HL-60 (cell line): ENCODE results near the gene GLI3.

Source experiments
- DNase-seq, 2 experiments: peaks; one replicate each; pipeline ENCODE4 v3.0.0-alpha.2; 2010 to 2020; ENCODE audit warnings: low read depth in 1 of 2, low spot score in 1 of 2
- H3K27ac ChIP-seq: fragments of 250-450 bp; sonication (Bioruptor Pico); replicated peaks from 2 replicates; pipeline ENCODE4 v1.5.1; 2020; ENCODE audit warnings: mild to moderate bottlenecking, moderate library complexity
- H3K27me3 ChIP-seq: fragments of 250-450 bp; sonication (Bioruptor Pico); 2 replicates; pipeline ENCODE4 v1.5.1; 2021; ENCODE audit warnings: mild to moderate bottlenecking, moderate library complexity; ENCODE audit not compliant: insufficient read depth, poor library complexity, severe bottlenecking
- H3K4me3 ChIP-seq: replicated peaks from 2 replicates; pipeline ENCODE4 v1.5.1; 2011; ENCODE audit warnings: mild to moderate bottlenecking, control low read depth, low read length; ENCODE audit not compliant: insufficient read depth
- CTCF ChIP-seq: IDR thresholded peaks from one replicate; pipeline ENCODE4 v1.5.1; 2011; ENCODE audit warnings: low read length, control low read depth, inconsistent platforms; ENCODE audit not compliant: insufficient read depth
- GABPA ChIP-seq: IDR thresholded peaks from 2 replicates; pipeline ENCODE4 v1.6.1; 2012; ENCODE audit warnings: low read depth
- POLR2AphosphoS5 ChIP-seq: IDR thresholded peaks from 2 replicates; pipeline ENCODE4 v1.6.1; 2012; ENCODE audit warnings: low read depth
- SPI1 ChIP-seq: IDR thresholded peaks from 2 replicates; pipeline ENCODE4 v1.6.1; 2012; ENCODE audit warnings: low read depth, mild to moderate bottlenecking, borderline replicate concordance
- TF ChIP-seq, protein P1 (sequence below): IDR thresholded peaks from 2 replicates; pipeline ENCODE4 v1.6.1; 2012; ENCODE audit warnings: low read depth; ENCODE audit not compliant: insufficient replicate concordance

GLI3 gene

DNA sequence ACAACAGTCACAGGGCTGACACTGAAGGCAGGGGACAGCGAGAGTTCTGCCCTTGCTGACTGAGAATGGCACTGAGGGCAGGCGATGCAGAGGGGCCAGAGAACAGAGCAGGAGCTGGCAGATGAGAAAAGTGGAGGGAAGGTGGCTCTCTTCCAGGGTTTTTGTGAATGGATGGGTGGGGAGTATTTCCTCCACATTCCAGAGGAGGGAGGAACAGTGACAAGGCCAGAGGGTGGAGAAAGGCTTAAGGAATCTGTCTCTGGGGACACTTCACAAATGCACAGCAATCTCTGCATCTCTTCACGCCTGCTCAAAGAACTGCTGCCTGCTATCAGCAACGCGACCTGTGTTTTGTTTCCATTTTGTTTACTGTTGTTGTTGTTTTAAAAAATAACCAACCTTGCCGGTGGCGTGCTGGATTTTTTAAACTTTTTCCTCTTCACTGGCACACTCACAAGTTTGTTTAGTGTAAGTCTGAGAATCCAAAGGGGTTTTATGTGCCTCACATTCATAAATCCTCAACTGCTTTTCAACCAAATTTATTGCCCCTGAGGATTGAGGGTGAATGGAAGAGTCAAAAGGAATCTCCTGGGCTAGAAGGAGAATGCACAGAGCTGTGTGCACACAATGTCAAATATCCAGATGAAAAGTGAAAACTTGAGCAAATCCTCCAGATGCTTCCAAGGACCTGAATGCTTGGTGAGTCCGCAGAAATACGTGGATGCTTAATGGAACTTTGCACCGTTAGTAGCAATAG, 129.3 kb downstream of the GLI3 start:
- no peak overlapping the region for H3K4me3 ChIP-seq
- no peak overlapping the region for H3K27ac ChIP-seq
- TF ChIP-seq SPI1 (no peak), GABPA (no peak), CTCF (no peak), POLR2AphosphoS5 (no peak)
- TF ChIP-seq, protein P1, sequence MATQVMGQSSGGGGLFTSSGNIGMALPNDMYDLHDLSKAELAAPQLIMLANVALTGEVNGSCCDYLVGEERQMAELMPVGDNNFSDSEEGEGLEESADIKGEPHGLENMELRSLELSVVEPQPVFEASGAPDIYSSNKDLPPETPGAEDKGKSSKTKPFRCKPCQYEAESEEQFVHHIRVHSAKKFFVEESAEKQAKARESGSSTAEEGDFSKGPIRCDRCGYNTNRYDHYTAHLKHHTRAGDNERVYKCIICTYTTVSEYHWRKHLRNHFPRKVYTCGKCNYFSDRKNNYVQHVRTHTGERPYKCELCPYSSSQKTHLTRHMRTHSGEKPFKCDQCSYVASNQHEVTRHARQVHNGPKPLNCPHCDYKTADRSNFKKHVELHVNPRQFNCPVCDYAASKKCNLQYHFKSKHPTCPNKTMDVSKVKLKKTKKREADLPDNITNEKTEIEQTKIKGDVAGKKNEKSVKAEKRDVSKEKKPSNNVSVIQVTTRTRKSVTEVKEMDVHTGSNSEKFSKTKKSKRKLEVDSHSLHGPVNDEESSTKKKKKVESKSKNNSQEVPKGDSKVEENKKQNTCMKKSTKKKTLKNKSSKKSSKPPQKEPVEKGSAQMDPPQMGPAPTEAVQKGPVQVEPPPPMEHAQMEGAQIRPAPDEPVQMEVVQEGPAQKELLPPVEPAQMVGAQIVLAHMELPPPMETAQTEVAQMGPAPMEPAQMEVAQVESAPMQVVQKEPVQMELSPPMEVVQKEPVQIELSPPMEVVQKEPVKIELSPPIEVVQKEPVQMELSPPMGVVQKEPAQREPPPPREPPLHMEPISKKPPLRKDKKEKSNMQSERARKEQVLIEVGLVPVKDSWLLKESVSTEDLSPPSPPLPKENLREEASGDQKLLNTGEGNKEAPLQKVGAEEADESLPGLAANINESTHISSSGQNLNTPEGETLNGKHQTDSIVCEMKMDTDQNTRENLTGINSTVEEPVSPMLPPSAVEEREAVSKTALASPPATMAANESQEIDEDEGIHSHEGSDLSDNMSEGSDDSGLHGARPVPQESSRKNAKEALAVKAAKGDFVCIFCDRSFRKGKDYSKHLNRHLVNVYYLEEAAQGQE, result no peak
- DNase-seq, result no peak
- no peaks in the 10 kb centered on the region for H3K27me3 ChIP-seq

GRCh38 chr7:42106562-42106961, 130.4 kb downstream of the GLI3 start:
- no peak for DNase-seq
- H3K27me3 ChIP-seq, result no peaks in the 10 kb centered on the region
- H3K4me3 ChIP-seq, result no peak overlapping the region
- H3K27ac ChIP-seq, result no peak overlapping the region
- TF ChIP-seq, protein P1, result no peak

DNA sequence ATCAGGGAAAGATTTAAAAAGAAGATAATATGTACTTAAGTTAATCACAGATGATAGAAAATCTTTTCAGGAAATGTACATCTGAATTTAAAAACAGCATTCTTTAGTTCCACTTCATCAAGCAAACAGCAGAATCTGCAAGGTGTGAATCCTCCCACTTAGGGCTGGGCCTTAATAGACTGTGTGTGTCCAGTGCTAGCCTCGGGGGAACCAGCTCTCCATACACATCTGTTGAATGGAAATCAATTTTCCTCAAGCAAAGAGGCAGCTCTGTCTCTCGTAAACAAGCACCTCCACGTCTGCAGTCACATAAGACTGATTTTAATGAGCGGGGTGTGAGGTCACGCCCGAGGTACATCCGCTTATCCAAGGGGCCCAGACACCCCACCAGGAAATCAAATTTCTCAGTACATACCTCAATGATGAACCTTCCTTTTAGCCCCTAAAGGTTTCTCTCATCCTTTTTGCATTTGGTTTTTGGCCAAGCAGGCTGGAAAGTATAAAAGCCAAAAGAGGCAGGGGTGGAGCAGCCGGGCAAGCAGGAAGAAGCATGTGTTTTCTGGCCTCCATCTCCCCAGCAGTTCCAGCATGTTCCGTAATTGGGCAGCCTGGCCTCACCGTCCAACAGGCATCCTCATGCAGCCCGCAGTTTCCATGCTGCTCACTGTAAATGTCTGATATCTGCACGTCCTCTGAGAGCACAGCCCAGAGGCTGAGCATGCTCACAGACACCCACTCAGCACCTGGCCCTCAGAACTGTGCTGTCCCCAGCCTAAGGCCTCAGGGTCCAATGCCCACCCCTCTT, 131.3 kb downstream of the GLI3 start:
- no peak for TF ChIP-seq GABPA
- TF ChIP-seq SPI1, result no peak
- Histone ChIP-seq H3K27ac (no peak overlapping the region), H3K27me3 (no peaks in the 10 kb centered on the region), H3K4me3 (no peak overlapping the region)
- no peak for DNase-seq

GRCh38 chr7:42104694-42105093, 132.3 kb downstream of the GLI3 start:
- no peak overlapping the region for H3K4me3 ChIP-seq
- no peaks in the 10 kb centered on the region for H3K27me3 ChIP-seq
- TF ChIP-seq CTCF (no peak), POLR2AphosphoS5 (no peak), SPI1 (no peak), GABPA (no peak)
- TF ChIP-seq, protein P1, result no peak
- H3K27ac ChIP-seq, result no peak overlapping the region
- DNase-seq, result no peak
